OCI-LY1 (cell line): ENCODE results near the gene PLA2G6.

Experiments used
- H2AFZ ChIP-seq: fragments of 200-600 bp; sonication (generic), shearing (Covaris generic); 2 replicates; pipeline ENCODE4 v1.6.0; 2014; ENCODE audit warnings: antibody characterized with exemption, mild to moderate bottlenecking, low read length
- H3F3A ChIP-seq: fragments of 200-600 bp; sonication (generic), shearing (Covaris generic); 2 replicates; pipeline ENCODE4 v1.6.0; 2014; ENCODE audit warnings: mild to moderate bottlenecking, antibody characterized with exemption, low read length, moderate library complexity; ENCODE audit not compliant: insufficient read depth
- H3K27ac ChIP-seq: fragments of 200-600 bp; sonication (generic); 2 replicates; pipeline ENCODE4 v1.5.1; 2014; ENCODE audit warnings: low read length, mixed run types, mild to moderate bottlenecking, low read depth; ENCODE audit not compliant: poor library complexity, severe bottlenecking
- H3K27me3 ChIP-seq: fragments of 200-600 bp; sonication (generic); 2 replicates; pipeline ENCODE4 v1.6.0; 2014; ENCODE audit warnings: antibody characterized with exemption, mild to moderate bottlenecking, low read length, moderate library complexity; ENCODE audit not compliant: insufficient read depth
- H3K36me3 ChIP-seq: fragments of 200-600 bp; sonication (generic); 2 replicates; pipeline ENCODE4 v1.6.1; 2014; ENCODE audit warnings: mild to moderate bottlenecking, antibody characterized with exemption, low read length, moderate library complexity, mixed read lengths; ENCODE audit not compliant: insufficient read depth
- H3K4me1 ChIP-seq: fragments of 200-600 bp; sonication (generic); 2 replicates; pipeline ENCODE4 v1.5.1; 2014; ENCODE audit warnings: mild to moderate bottlenecking, low read length, moderate library complexity; ENCODE audit not compliant: insufficient read depth, severe bottlenecking
- H3K4me2 ChIP-seq: fragments of 200-600 bp; sonication (generic), shearing (Covaris generic); 2 replicates; pipeline ENCODE4 v1.6.1; 2014; ENCODE audit warnings: low read length
- H3K4me3 ChIP-seq: fragments of 200-600 bp; sonication (generic); 2 replicates; pipeline ENCODE4 v1.5.1; 2014; ENCODE audit warnings: low read length, low read depth, mild to moderate bottlenecking, mixed read lengths; ENCODE audit not compliant: poor library complexity, severe bottlenecking
- H3K79me2 ChIP-seq: fragments of 200-600 bp; shearing (Covaris generic); 2 replicates; pipeline ENCODE4 v1.6.1; 2016; ENCODE audit warnings: mixed run types, low read length, mixed read lengths; ENCODE audit not compliant: insufficient read depth
- H3K9ac ChIP-seq: fragments of 200-600 bp; sonication (generic), shearing (Covaris generic); 2 replicates; pipeline ENCODE4 v1.6.1; 2014; ENCODE audit warnings: mild to moderate bottlenecking, low read length, mixed read lengths
- H3K9me2 ChIP-seq: fragments of 200-600 bp; sonication (generic), shearing (Covaris generic); 2 replicates; pipeline ENCODE4 v1.6.1; 2014; ENCODE audit warnings: low read depth, mild to moderate bottlenecking, low read length, mixed read lengths
- H3K9me3 ChIP-seq: fragments of 200-600 bp; shearing (Covaris generic); 2 replicates; pipeline ENCODE4 v1.6.1; 2014; ENCODE audit warnings: low read length, mixed read lengths
- H4K20me1 ChIP-seq: fragments of 200-600 bp; sonication (generic), shearing (Covaris generic); 2 replicates; pipeline ENCODE4 v1.6.0; 2016; ENCODE audit warnings: mild to moderate bottlenecking, low read length; ENCODE audit not compliant: insufficient read depth
- EZH2 ChIP-seq: fragments of 200-600 bp; sonication (generic), shearing (Covaris generic); IDR thresholded peaks from 2 replicates; pipeline ENCODE4 v1.8.0; 2017; ENCODE audit warnings: borderline replicate concordance, mixed run types, mild to moderate bottlenecking, antibody characterized with exemption, low read length, moderate library complexity, mixed read lengths
- TF ChIP-seq, protein P1 (sequence below): fragments of 200-600 bp; sonication (generic), shearing (Covaris generic); IDR thresholded peaks from 2 replicates; pipeline ENCODE4 v1.5.1; 2017; ENCODE audit warnings: mild to moderate bottlenecking, antibody characterized with exemption, low read length, moderate library complexity, mixed read lengths

Gene PLA2G6

DNA sequence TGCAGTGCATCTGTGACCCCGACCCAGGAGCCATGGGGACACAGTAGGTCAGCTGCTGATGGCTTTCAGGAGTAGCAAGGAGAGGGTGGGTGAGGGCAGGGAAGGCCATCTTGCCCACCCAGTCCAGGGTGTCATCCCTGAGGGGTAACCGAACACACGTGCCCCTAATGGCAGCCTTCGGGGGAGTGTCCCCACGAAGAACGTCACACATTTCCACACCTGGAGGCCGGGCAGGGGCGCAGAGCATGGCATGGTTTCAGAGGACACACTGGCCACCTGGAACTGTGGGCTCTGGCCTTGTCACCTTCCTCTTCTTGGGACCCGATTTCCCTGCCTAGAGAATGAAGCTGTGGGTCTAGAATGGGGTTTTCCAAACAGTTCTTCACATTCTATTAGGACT lies 51.8 kb downstream of the PLA2G6 start:
- Histone ChIP-seq H3K4me1 (no peaks in the 10 kb centered on the region), H3K9me2 (no peaks in the 10 kb centered on the region), H2AFZ (no peak overlapping the region), H3K27ac (no peak overlapping the region), H3K9ac (no peak overlapping the region), H3K27me3 (no peaks in the 10 kb centered on the region), H3K36me3 (0 out of 2 replicates have a peak, but pooled peaks cover 5% of the 10 kb centered on the region), H4K20me1 (no peaks in the 10 kb centered on the region), H3K79me2 (no peaks in the 10 kb centered on the region), H3K4me3 (no peak overlapping the region), H3F3A (no peaks in the 10 kb centered on the region), H3K9me3 (no peaks in the 10 kb centered on the region), H3K4me2 (no peak overlapping the region)
- TF ChIP-seq EZH2 = no peak
- TF ChIP-seq, protein P1, sequence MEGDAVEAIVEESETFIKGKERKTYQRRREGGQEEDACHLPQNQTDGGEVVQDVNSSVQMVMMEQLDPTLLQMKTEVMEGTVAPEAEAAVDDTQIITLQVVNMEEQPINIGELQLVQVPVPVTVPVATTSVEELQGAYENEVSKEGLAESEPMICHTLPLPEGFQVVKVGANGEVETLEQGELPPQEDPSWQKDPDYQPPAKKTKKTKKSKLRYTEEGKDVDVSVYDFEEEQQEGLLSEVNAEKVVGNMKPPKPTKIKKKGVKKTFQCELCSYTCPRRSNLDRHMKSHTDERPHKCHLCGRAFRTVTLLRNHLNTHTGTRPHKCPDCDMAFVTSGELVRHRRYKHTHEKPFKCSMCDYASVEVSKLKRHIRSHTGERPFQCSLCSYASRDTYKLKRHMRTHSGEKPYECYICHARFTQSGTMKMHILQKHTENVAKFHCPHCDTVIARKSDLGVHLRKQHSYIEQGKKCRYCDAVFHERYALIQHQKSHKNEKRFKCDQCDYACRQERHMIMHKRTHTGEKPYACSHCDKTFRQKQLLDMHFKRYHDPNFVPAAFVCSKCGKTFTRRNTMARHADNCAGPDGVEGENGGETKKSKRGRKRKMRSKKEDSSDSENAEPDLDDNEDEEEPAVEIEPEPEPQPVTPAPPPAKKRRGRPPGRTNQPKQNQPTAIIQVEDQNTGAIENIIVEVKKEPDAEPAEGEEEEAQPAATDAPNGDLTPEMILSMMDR = no peak

DNA sequence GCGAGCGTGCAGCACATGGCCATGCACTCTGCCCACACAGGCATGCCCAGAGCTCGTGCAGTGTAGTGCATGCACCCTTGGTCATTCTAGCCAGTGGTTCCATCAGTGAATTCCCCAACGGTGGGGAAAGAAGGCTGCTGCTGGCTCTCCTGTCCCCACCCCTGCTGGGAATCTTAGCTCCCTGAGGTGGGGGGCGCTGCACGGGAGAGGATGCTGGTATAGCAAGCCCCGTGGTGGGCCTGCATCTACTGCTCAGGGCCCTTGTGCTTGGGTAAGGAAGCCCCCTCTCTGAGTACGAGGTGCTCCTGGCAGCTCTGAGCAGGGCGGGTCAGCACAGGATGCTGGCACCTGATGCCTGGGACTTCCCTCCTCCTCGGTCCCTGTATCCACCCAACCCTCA lies 52.6 kb downstream of the PLA2G6 start:
- Histone ChIP-seq H3K4me2 (no peak overlapping the region), H3K4me1 (no peaks in the 10 kb centered on the region), H3K9me2 (no peaks in the 10 kb centered on the region), H3K27me3 (no peaks in the 10 kb centered on the region), H3K27ac (no peak overlapping the region), H3K9ac (no peak overlapping the region), H3F3A (no peaks in the 10 kb centered on the region), H2AFZ (no peak overlapping the region), H3K9me3 (no peaks in the 10 kb centered on the region), H3K79me2 (no peaks in the 10 kb centered on the region), H4K20me1 (no peaks in the 10 kb centered on the region), H3K4me3 (no peak overlapping the region), H3K36me3 (0 out of 2 replicates have a peak, but pooled peaks cover 5% of the 10 kb centered on the region)
- TF ChIP-seq, protein P1 = no peak
- TF ChIP-seq EZH2 = no peak

DNA sequence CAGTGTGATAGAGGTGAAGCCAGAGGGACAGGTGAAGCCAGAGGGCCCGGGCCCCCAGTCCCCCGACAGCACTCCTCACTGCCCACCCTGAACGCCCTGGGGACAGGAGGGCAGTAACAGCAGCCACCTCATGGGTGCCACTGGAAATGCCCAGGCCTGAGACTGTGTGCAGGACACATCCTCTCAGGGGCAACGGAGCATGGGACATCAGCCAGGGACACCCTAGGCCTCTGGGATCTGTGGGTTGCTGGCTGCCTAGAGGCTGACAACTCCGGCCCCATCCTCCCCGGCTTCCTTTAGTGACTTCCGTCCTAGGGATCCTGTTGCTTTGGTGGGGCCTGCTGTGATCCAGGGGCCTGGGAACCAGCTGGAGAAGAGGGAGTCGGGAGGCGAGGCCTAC lies 53.8 kb downstream of the PLA2G6 start:
- H4K20me1 ChIP-seq = no peaks in the 10 kb centered on the region
- TF ChIP-seq, protein P1 = no peak
- no peak for TF ChIP-seq EZH2
- 0 out of 2 replicates have a peak, but pooled peaks cover 5% of the 10 kb centered on the region for H3K36me3 ChIP-seq
- no peak overlapping the region for H3K4me2 ChIP-seq
- no peak overlapping the region for H3K9ac ChIP-seq
- H3F3A ChIP-seq = no peaks in the 10 kb centered on the region
- no peaks in the 10 kb centered on the region for H3K9me2 ChIP-seq
- H2AFZ ChIP-seq = no peak overlapping the region
- H3K27me3 ChIP-seq = no peaks in the 10 kb centered on the region
- no peak overlapping the region for H3K27ac ChIP-seq
- H3K9me3 ChIP-seq = no peaks in the 10 kb centered on the region
- no peak overlapping the region for H3K4me3 ChIP-seq
- H3K4me1 ChIP-seq = no peaks in the 10 kb centered on the region
- H3K79me2 ChIP-seq = no peaks in the 10 kb centered on the region
